Stimulated activated CD4-positive, alpha-beta T cell treated with anti-CD3 and anti-CD28 coated beads, Interleukin-4, amount 100 ng/mL, for 24 hours (primary cell): Measurements from ENCODE around the gene FAM53B.

ENCODE experiments used
- DNase-seq: peaks from one replicate; pipeline ENCODE4 v3.0.0-alpha.2; 2020

Gene FAM53B

GRCh38 chr10:124741922-124742412 lies 2.2 kb downstream of the FAM53B start:
- no peak for DNase-seq

- peak; percentile 80 for DNase-seq
Observed at GRCh38 chr10:124741281-124741921, 2.8 kb downstream of the FAM53B start.

- DNase-seq = no peak
Observed at GRCh38 chr10:124740369-124741280, 3.6 kb downstream of the FAM53B start.

GRCh38 chr10:124739986-124740368 lies 4.2 kb downstream of the FAM53B start:
- no peak for DNase-seq

- DNase-seq = no peak
Observed at GRCh38 chr10:124739119-124739921, 4.9 kb downstream of the FAM53B start.

GRCh38 chr10:124738441-124738840 lies 5.7 kb downstream of the FAM53B start:
- no peak for DNase-seq

GRCh38 chr10:124737708-124738107 lies 6.5 kb downstream of the FAM53B start:
- DNase-seq = no peak

GRCh38 chr10:124737221-124737620 lies 7.0 kb downstream of the FAM53B start:
- DNase-seq = no peak

GRCh38 chr10:124736491-124737136 lies 7.6 kb downstream of the FAM53B start:
- no peak for DNase-seq

GRCh38 chr10:124735491-124736286 lies 8.5 kb downstream of the FAM53B start:
- DNase-seq = no peak

GRCh38 chr10:124734311-124735166 lies 9.6 kb downstream of the FAM53B start:
- no peak for DNase-seq

GRCh38 chr10:124733571-124734245 lies 10.5 kb downstream of the FAM53B start:
- no peak for DNase-seq

GRCh38 chr10:124732931-124733570 lies 11.1 kb downstream of the FAM53B start:
- peak; percentile 77 for DNase-seq

- no peak for DNase-seq
Observed at GRCh38 chr10:124731551-124731950, 12.6 kb downstream of the FAM53B start.

GRCh38 chr10:124730790-124731189 lies 13.4 kb downstream of the FAM53B start:
- no peak for DNase-seq

GRCh38 chr10:124728830-124729661 lies 15.1 kb downstream of the FAM53B start:
- no peak for DNase-seq

- no peak for DNase-seq
Observed at GRCh38 chr10:124728071-124728829, 15.9 kb downstream of the FAM53B start.
